ENCODE measurements around the gene MRPL2. TPM values are rescaled to one million over a fixed set of nuclear protein-coding genes. Genes with fewer than 3 reads are reported as not detected.

Gene MRPL2
- 50.5 TPM for total RNA-seq (ENCODE audit: unreplicated experiment)
- long read RNA-seq, transcript MRPL2-202 (7 exons, 1,588 nt) = major isoform, 16 of 22 reads
- long read RNA-seq, partial matches to known transcripts = 0 of 22 reads
- long read RNA-seq, other reads (novel, unspliced or antisense) = 2 of 22 reads

DNA sequence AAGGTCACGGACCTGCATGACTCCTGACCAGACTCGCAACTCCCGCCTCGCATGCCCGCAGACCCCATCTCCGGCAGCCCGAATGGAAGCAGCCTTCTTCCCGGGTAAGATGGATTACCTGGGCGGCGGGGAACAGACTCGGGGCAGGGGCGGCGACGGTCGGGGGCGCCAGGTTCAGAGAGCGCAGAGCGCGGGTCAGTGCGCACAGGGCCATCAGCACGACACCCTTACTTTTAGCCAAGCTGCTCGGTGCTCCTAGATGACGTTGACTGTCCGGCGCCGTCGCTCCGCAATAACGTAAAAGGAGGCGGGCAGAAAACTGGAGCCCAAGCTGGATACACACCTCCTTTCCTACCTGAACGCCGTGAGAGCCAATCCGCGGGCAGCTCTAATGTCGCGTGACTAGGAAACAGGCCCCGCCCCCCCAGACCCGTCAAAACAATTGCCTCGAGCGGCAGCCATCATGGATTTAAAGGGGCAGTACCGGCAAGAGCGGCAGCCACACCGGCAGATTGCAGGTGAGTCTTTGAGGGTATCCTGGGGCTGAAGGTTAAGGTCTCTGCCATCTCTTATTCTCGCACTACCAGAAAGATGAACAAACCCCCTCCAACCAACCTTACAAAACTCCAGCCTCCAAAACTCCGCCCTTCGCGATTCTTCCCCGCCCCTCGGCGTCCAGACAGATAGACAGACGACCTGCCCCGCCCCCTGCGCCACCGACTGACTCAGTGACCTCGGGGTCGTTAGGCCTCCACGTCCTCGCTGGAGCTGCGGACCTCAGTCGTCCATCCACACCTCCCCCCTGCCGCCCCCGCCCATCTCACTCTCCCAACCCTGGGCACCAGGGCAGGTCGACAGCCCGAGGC, at the start of gene MRPL2, which contains the start of gene KLC4:
MRPL2 (minus strand) TSS at position 267 of the 866 bp plus-strand sequence; CDS start at position 214, 53 bp downstream.
KLC4 (plus strand) TSS at position 464 of the 866 bp plus-strand sequence. CDS start 1,705 bp downstream, outside the sequence.
- DNase-seq = peak; percentile 96
- TF ChIP-seq, protein P1, sequence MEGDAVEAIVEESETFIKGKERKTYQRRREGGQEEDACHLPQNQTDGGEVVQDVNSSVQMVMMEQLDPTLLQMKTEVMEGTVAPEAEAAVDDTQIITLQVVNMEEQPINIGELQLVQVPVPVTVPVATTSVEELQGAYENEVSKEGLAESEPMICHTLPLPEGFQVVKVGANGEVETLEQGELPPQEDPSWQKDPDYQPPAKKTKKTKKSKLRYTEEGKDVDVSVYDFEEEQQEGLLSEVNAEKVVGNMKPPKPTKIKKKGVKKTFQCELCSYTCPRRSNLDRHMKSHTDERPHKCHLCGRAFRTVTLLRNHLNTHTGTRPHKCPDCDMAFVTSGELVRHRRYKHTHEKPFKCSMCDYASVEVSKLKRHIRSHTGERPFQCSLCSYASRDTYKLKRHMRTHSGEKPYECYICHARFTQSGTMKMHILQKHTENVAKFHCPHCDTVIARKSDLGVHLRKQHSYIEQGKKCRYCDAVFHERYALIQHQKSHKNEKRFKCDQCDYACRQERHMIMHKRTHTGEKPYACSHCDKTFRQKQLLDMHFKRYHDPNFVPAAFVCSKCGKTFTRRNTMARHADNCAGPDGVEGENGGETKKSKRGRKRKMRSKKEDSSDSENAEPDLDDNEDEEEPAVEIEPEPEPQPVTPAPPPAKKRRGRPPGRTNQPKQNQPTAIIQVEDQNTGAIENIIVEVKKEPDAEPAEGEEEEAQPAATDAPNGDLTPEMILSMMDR (IDR thresholded peaks at IDR 0.05; ENCODE audit: partially characterized antibody, unreplicated experiment) = no peak
- Mint-ChIP-seq H3K4me1 (ENCODE audit: low read depth, unreplicated experiment) (peaks cover 9% of the 10 kb centered on the region), H3K9me3 (ENCODE audit: unreplicated experiment) (peaks cover 12% of the 10 kb centered on the region), H3K36me3 (ENCODE audit: unreplicated experiment) (no peaks in the 10 kb centered on the region), H3K4me3 (ENCODE audit: unreplicated experiment) (peak within 1 kb of the TSS; percentile 94), H3K27ac (ENCODE audit: unreplicated experiment) (peak within 1 kb of the TSS; percentile 95), H3K27me3 (ENCODE audit: unreplicated experiment) (no peaks in the 10 kb centered on the region)

DNA sequence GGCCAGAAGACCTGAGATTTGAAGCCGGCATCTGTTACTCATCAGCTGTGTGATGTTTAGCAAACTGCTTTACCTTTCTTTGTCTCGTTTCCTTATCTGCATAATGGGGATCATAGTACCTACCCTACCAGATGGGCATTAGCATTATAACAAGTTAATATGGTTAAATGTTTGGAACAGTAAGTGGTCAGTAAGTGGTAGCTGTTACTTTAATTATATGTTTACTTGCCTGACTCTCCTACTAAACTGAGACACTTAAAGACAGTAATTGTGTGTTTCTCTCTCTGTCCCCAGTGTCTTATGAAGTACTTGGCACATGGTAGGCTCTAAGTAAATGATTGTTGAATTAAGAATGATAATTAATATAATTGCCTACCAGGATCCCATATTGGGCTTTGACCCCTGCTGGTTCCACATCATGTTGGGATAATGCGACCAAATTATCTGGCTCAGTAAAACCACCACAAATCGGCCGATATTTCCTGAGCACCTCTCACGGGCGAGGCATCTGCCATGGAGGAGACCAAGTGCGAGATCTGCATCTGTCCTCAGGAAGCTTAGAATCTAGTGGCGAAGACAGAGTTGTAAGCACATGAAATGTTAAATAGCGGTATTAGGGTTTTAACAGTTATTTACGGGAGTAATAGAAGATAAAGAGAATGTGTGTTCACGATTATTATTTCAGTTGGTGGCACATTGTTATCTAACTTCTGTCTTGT, 48.3 kb upstream of the MRPL2 start:
- Mint-ChIP-seq H3K4me3 (ENCODE audit: unreplicated experiment) (peak overlapping the region; percentile 61), H3K4me1 (ENCODE audit: low read depth, unreplicated experiment) (peaks cover 18% of the 10 kb centered on the region), H3K27me3 (ENCODE audit: unreplicated experiment) (peaks cover 2% of the 10 kb centered on the region), H3K36me3 (ENCODE audit: unreplicated experiment) (no peaks in the 10 kb centered on the region), H3K27ac (ENCODE audit: unreplicated experiment) (peak overlapping the region; percentile 92), H3K9me3 (ENCODE audit: unreplicated experiment) (peaks cover 14% of the 10 kb centered on the region)
- TF ChIP-seq, protein P1 (IDR thresholded peaks at IDR 0.05; ENCODE audit: partially characterized antibody, unreplicated experiment) = no peak
- no peak for DNase-seq

DNA sequence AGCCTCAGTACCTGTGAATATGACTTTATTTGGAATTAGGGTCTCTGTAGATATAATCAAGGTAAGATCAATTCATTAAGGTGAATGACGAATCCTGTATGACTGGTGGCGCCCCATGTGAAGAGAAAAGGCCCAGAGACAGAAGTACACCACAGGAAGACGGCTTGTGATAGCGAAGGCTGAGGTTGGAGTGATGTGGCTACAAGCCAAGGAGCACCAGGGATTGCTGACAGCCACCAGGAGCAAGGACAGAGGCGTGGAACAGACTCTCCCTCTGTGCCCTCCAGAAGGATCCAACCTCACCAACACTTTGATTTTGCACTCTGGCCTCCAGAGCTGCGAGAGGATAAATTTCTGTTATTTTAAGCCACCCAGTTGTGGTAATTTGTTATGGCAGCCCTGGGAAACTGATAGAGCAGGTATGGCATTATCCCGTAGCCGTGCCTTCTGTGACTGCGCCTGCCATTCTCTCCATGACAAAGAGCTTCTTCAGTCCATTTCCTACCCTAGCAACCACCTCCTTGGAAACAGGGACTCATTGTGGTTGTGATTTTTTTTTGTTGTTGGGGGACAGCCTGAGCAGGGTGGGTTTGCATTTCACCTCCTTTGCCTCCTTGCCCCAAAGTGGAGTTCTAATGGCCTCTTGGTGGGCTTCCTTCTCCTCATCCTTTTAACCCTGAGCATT, 46.4 kb upstream of the MRPL2 start:
- TF ChIP-seq, protein P1 (IDR thresholded peaks at IDR 0.05; ENCODE audit: partially characterized antibody, unreplicated experiment) = no peak
- Mint-ChIP-seq H3K4me3 (ENCODE audit: unreplicated experiment) (no peak overlapping the region), H3K27me3 (ENCODE audit: unreplicated experiment) (no peaks in the 10 kb centered on the region), H3K9me3 (ENCODE audit: unreplicated experiment) (peaks cover 11% of the 10 kb centered on the region), H3K4me1 (ENCODE audit: low read depth, unreplicated experiment) (peaks cover 13% of the 10 kb centered on the region), H3K36me3 (ENCODE audit: unreplicated experiment) (no peaks in the 10 kb centered on the region), H3K27ac (ENCODE audit: unreplicated experiment) (no peak overlapping the region)
- DNase-seq = no peak

DNA sequence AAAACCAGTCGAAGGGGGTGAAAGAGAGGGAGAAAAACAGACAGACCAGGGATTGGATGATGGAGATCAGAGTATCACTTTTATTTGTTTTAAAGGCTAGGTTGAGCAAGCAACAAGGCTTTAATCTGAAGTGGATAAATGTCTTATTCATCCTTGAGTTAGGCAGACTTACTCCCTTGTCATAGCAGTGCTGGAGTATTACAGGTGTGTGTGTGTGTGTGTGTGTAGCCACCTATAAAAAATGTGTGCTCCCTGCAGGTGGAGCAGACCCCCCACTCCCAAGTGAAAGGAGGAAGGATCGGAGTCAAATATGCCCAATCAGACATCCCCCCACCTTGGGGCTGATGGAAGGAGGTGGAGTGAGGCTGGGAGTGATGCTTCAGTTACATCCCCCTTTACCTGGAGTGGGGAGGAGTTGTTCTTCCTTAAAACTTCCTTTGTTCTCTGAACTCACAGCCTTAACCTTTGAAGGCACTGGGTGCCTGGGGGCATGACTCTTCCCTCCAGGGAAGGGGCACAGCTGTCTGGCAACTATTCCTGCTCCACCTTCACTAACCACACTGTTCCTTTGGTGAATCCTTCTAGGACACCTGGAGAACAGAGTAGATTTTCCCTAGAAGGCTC, 44.1 kb upstream of the MRPL2 start:
- Mint-ChIP-seq H3K9me3 (ENCODE audit: unreplicated experiment) (peaks cover 11% of the 10 kb centered on the region), H3K4me3 (ENCODE audit: unreplicated experiment) (no peak overlapping the region), H3K27me3 (ENCODE audit: unreplicated experiment) (no peaks in the 10 kb centered on the region), H3K36me3 (ENCODE audit: unreplicated experiment) (no peaks in the 10 kb centered on the region), H3K4me1 (ENCODE audit: low read depth, unreplicated experiment) (peaks cover 19% of the 10 kb centered on the region), H3K27ac (ENCODE audit: unreplicated experiment) (peak overlapping the region; percentile 43)
- DNase-seq = no peak
- TF ChIP-seq, protein P1 (IDR thresholded peaks at IDR 0.05; ENCODE audit: partially characterized antibody, unreplicated experiment) = no peak

Measured in glutamatergic neuron (in vitro differentiated cells).